Suprapubic skin (tissue), 4 donors: Measurements from ENCODE around the gene TBRG4. TPM values are rescaled to one million over a fixed set of nuclear protein-coding genes. Genes with fewer than 3 reads are reported as not detected.
A peak's percentile ranks its signal among the peaks of the same experiment; 100 is the strongest.

Source experiments
- DNase-seq, 2 donors: peaks; one replicate each; pipeline ENCODE4 v3.0.0-alpha.2; 2019; ENCODE audit warnings: low spot score in 2 of 2
- H3K27ac ChIP-seq: fragments of 200-600 bp; sonication (generic); one replicate; pipeline ENCODE4 v1.5.1; 2019
- H3K27me3 ChIP-seq: fragments of 200-600 bp; sonication (generic); one replicate; pipeline ENCODE4 v1.5.1; 2019
- H3K36me3 ChIP-seq: fragments of 200-600 bp; sonication (generic); one replicate; pipeline ENCODE4 v1.5.1; 2019
- H3K4me1 ChIP-seq: fragments of 200-600 bp; sonication (generic); one replicate; pipeline ENCODE4 v1.5.1; 2019
- H3K4me3 ChIP-seq: fragments of 200-600 bp; sonication (generic); one replicate; pipeline ENCODE4 v1.5.1; 2019; ENCODE audit warnings: mild to moderate bottlenecking
- H3K9me3 ChIP-seq: fragments of 200-600 bp; sonication (generic); one replicate; pipeline ENCODE4 v1.5.1; 2019
- CTCF ChIP-seq, 2 donors: fragments of 200-600 bp in 1 of 2; fragments of 450-650 bp in 1 of 2; sonication (generic) in 1 of 2; IDR thresholded peaks; one replicate each; pipeline ENCODE4 v1.5.1; 2016 to 2019; ENCODE audit warnings: antibody characterized with exemption in 2 of 2, mild to moderate bottlenecking in 1 of 2, moderate library complexity in 1 of 2
- EP300 ChIP-seq: sonication (generic); formaldehyde crosslinking; IDR thresholded peaks from one replicate; pipeline ENCODE4 v1.6.1; 2017; ENCODE audit warnings: antibody characterized with exemption
- POLR2A ChIP-seq, 2 donors: fragments of 450-650 bp; IDR thresholded peaks; one replicate each; pipeline ENCODE4 v1.6.1; 2017; ENCODE audit warnings: antibody characterized with exemption in 2 of 2, mild to moderate bottlenecking in 2 of 2, moderate library complexity in 2 of 2
- POLR2AphosphoS5 ChIP-seq, 3 donors: sonication (generic); formaldehyde crosslinking; IDR thresholded peaks; one replicate each; pipeline ENCODE4 v1.6.1; 2017; ENCODE audit warnings: antibody characterized with exemption in 3 of 3
- WGBS: methylation state at CpG from one replicate; pipeline ENCODE4 v1.1.5; 2018; 5-methylcytosine and 5-hydroxymethylcytosine counted together
- total RNA-seq, 4 donors: library from RNA; depleted of rRNA; stranded (reverse); fragments of >200 nt; gene quantifications; one replicate each; pipeline ENCODE4 v1.1.0, GENCODE V29; 2016

The TBRG4 gene
- total RNA-seq, 4 donors from 2014 or later = 49.9 to 82.8 (median 68.9) TPM

GRCh38 chr7:45153233-45153632 is 41.7 kb upstream of the TBRG4 start:
- no peaks in the 10 kb centered on the region for H3K9me3 ChIP-seq
- no peak overlapping the region for H3K4me3 ChIP-seq
- H3K27ac ChIP-seq = no peak overlapping the region
- peaks cover 8% of the 10 kb centered on the region for H3K4me1 ChIP-seq
- WGBS = 48% methylated on average over 3 of the region's 3 CpGs
- TF ChIP-seq POLR2AphosphoS5 (IDR thresholded peaks at IDR 0.05) = no peak
- no peak for TF ChIP-seq EP300
- TF ChIP-seq POLR2A (IDR thresholded peaks at IDR 0.05) = no peak
- TF ChIP-seq CTCF (IDR thresholded peaks at IDR 0.05) = no peak
- DNase-seq = peak in 1 of 2 donors; percentile 32
- no peaks in the 10 kb centered on the region for H3K36me3 ChIP-seq
- H3K27me3 ChIP-seq = peaks cover 24% of the 10 kb centered on the region

- 74% methylated on average over 3 of the region's 3 CpGs for WGBS
- Histone ChIP-seq H3K4me3 (no peak overlapping the region), H3K36me3 (no peaks in the 10 kb centered on the region), H3K4me1 (no peaks in the 10 kb centered on the region), H3K27me3 (peaks cover 18% of the 10 kb centered on the region), H3K27ac (no peak overlapping the region), H3K9me3 (no peaks in the 10 kb centered on the region)
- TF ChIP-seq POLR2A (IDR thresholded peaks at IDR 0.05) (no peak), CTCF (IDR thresholded peaks at IDR 0.05) (no peak), EP300 (no peak), POLR2AphosphoS5 (IDR thresholded peaks at IDR 0.05) (no peak)
- DNase-seq = peak in 1 of 2 donors; percentile 37
Measured at GRCh38 chr7:45151967-45152366, 40.5 kb upstream of the TBRG4 start.

- Histone ChIP-seq H3K27ac (no peak overlapping the region), H3K4me3 (no peak overlapping the region), H3K36me3 (no peaks in the 10 kb centered on the region), H3K9me3 (no peaks in the 10 kb centered on the region), H3K27me3 (peaks cover 26% of the 10 kb centered on the region), H3K4me1 (no peaks in the 10 kb centered on the region)
- DNase-seq = peak; percentile 43 to 54
- 58% methylated on average over 7 of the region's 9 CpGs for WGBS
- TF ChIP-seq POLR2A (IDR thresholded peaks at IDR 0.05) (no peak), EP300 (no peak), POLR2AphosphoS5 (IDR thresholded peaks at IDR 0.05) (no peak), CTCF (IDR thresholded peaks at IDR 0.05) (no peak)
Measured at GRCh38 chr7:45151131-45151684, 39.7 kb upstream of the TBRG4 start.

GRCh38 chr7:45150199-45150598 is 38.7 kb upstream of the TBRG4 start:
- Histone ChIP-seq H3K27me3 (peaks cover 26% of the 10 kb centered on the region), H3K4me1 (no peaks in the 10 kb centered on the region), H3K4me3 (no peak overlapping the region), H3K27ac (no peak overlapping the region), H3K9me3 (no peaks in the 10 kb centered on the region), H3K36me3 (no peaks in the 10 kb centered on the region)
- TF ChIP-seq POLR2AphosphoS5 (IDR thresholded peaks at IDR 0.05) (no peak), POLR2A (IDR thresholded peaks at IDR 0.05) (no peak), EP300 (no peak), CTCF (IDR thresholded peaks at IDR 0.05) (no peak)
- 86% methylated on average over 11 of the region's 11 CpGs for WGBS
- DNase-seq = peak; percentile 19 to 38

- Histone ChIP-seq H3K4me1 (no peaks in the 10 kb centered on the region), H3K9me3 (no peaks in the 10 kb centered on the region), H3K27me3 (peaks cover 26% of the 10 kb centered on the region), H3K4me3 (no peak overlapping the region), H3K36me3 (no peaks in the 10 kb centered on the region), H3K27ac (no peak overlapping the region)
- WGBS = 65% methylated on average over 5 of the region's 5 CpGs
- TF ChIP-seq CTCF (IDR thresholded peaks at IDR 0.05) (no peak), EP300 (no peak)
- DNase-seq = peak; percentile 15 to 35
Measured at GRCh38 chr7:45149606-45150005, 38.1 kb upstream of the TBRG4 start.
